Lower leg skin (tissue), 3 donors: ENCODE data around the gene LOXHD1.

Experiments used
- POLR2A ChIP-seq, 2 donors: fragments of 450-650 bp; IDR thresholded peaks; one replicate each; pipeline ENCODE4 v1.6.1; 2016 to 2017; ENCODE audit warnings: antibody characterized with exemption in 2 of 2, mild to moderate bottlenecking in 1 of 2, moderate library complexity in 1 of 2
- TF ChIP-seq, protein P1 (sequence below), 3 donors: fragments of 450-650 bp; IDR thresholded peaks; one replicate each; pipeline ENCODE4 v1.5.1; 2016; ENCODE audit warnings: antibody characterized with exemption in 3 of 3, mild to moderate bottlenecking in 3 of 3, moderate library complexity in 2 of 3

DNA sequence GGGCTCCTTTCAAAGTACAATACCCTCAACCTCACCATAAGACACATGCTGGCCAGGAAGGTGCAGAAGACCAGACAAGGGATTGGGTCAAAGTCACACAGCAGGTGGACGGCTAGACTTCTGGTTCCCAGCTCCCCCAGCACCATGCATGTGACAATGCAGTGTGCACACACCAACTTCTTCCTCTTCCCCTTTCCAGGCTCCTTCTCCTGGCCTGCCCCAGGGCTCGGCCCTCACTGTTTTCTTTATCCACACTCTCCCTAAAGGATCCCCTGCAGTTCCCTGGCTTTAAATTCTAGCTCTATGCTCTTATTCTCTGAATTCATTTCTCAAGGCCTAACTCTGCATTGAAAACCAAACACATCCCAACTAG is 82.3 kb downstream of the LOXHD1 start:
- TF ChIP-seq POLR2A (IDR thresholded peaks at IDR 0.05): no peak
- TF ChIP-seq, protein P1, sequence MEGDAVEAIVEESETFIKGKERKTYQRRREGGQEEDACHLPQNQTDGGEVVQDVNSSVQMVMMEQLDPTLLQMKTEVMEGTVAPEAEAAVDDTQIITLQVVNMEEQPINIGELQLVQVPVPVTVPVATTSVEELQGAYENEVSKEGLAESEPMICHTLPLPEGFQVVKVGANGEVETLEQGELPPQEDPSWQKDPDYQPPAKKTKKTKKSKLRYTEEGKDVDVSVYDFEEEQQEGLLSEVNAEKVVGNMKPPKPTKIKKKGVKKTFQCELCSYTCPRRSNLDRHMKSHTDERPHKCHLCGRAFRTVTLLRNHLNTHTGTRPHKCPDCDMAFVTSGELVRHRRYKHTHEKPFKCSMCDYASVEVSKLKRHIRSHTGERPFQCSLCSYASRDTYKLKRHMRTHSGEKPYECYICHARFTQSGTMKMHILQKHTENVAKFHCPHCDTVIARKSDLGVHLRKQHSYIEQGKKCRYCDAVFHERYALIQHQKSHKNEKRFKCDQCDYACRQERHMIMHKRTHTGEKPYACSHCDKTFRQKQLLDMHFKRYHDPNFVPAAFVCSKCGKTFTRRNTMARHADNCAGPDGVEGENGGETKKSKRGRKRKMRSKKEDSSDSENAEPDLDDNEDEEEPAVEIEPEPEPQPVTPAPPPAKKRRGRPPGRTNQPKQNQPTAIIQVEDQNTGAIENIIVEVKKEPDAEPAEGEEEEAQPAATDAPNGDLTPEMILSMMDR (IDR thresholded peaks at IDR 0.05): no peak
